NCI-H2171 treated with DMSO at 0.1 percent for 48 hours (cell line): ENCODE data around the gene IKZF5.

ENCODE experiments used
- DNase-seq: peaks from one replicate; lab custom pipeline; 2025; lab: John Stamatoyannopoulos, UW

The IKZF5 gene

DNA sequence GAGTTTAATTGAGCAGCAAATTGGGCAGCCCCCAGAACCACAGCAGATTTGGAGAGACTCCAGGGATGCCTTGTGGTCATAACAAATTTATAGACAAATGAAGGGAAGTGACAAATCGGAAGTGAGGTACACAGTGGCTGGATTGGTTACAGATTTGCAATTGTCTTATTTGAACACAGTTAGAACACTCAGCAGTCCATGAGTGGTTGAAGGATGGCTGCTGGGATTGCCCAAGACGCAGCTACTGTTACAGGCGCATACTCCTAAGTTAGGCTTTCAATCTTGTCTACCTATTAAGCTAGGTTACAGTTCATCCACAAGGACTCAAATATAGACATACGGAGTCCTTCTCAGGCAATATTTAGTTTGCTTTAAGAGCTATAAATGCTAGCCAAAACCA lies 7.6 kb upstream of the IKZF5 start:
- no peak for DNase-seq

DNA sequence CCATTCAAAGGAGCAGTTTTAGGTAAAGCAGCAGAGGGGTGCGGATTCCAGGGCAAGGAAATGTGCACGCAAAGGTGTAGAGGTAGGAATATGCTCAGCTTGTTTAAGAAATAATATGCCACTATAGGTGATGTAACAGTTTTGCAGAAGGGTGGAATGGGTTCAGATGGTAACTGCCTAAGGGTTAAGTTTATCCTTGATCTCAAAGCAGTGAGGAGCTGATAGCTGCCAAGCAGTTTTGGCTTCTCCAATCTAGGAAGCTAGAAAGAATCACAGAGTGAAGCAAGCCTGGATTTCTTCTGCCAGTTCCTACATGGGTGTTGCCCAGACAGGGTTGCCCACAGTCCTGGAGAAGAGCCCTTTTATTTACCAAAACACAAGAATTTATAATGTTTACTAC lies 6.2 kb upstream of the IKZF5 start:
- no peak for DNase-seq

DNA sequence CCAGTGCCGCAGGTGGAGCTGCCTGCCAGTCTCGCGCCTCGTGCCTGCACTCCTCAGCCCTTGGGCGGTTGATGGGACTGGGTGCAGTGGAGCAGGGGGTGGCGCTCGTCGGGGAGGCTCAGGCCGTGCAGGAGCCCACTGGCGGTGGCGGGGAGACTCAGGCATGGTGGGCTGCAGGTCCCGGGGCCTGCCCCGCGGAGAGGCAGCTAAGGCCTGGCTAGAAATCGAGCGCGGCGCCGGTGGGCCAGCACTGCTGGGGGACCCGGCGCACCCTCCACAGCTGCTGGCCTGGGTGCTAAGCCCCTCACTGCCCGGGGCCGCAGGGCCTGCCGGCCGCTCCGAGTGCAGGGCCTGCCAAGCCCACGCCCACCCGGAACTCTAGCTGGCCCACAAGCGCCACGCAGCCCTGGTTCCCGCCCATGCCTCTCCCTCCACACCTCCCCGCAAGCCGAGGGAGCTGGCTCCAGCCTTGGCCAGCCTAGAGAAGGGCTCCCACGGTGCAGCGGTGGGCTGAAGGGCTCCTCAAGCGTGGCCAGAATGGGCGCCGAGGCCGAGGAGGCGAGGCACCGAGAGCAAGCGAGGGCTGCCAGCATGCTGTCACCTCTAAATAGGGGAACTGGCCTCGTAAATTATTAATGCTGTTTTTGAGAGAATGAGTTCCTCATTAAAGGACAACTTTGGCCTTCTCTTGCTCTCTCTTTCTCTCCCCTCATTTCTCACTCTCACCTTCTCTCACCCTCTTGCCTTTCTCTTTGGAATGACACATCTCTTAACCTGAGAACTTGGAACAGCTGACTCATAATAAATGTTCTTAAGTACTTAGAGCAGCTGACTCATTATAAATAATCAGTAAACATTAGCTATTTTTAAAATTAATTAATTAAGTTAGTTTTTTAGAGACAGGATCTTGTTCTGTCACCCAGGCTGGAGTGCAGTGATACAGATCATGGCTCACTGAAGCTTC lies 5.1 kb upstream of the IKZF5 start:
- no peak for DNase-seq

DNA sequence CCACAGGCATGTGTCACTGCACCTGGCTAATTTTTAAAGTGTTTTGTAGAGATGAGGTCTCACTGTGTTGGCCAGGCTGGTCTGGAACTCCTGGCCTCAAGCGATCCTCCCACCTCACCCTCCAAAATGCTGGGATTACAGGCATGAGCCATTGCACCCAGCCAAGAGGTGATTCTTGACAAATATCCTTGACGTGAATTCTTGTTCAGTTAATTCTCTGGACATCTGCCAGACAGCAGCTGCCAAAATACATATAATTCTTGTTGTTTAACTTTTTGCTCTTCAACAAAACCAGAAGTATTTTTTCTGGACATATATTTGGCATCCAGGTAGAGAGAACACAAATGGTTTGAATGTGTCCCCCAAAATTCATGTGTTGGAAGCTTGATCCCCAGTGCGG lies 3.4 kb upstream of the IKZF5 start:
- no peak for DNase-seq

DNA sequence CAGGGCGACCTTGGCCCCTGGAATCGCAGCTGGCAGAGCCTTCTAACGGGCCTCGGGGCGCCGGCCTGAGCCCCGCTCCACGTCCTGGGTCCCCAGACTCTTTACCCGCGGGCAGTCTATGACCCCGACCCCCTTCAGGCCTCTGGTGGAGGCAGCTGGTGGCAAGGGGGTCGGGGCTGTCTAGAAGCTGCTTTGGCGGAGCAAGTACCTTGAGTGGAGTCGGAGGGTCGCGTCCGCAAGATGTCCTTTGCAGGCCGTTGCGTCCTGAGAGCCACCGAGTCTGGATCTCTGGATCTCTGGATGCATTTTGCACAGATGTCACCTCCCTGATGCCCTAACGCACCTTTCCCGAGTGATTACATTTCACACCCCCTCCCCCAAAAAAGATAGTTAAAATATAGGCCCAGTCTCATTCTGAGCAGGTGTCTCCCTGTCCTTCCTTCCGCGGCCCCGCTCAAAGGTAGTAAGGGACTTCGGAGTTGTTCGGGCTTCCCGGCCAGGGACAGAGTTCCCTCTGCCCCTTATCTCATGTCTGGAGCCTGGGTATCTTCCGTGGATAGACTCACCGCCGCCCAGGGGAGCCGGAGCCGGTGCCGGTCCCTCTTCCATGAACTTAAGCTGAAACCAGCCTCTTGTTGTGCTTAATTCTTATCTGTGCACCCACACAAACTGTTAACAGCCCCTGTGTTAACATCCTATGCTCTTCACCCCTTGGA lies 668 bp upstream of the IKZF5 start:
- DNase-seq = peak; percentile 8

DNA sequence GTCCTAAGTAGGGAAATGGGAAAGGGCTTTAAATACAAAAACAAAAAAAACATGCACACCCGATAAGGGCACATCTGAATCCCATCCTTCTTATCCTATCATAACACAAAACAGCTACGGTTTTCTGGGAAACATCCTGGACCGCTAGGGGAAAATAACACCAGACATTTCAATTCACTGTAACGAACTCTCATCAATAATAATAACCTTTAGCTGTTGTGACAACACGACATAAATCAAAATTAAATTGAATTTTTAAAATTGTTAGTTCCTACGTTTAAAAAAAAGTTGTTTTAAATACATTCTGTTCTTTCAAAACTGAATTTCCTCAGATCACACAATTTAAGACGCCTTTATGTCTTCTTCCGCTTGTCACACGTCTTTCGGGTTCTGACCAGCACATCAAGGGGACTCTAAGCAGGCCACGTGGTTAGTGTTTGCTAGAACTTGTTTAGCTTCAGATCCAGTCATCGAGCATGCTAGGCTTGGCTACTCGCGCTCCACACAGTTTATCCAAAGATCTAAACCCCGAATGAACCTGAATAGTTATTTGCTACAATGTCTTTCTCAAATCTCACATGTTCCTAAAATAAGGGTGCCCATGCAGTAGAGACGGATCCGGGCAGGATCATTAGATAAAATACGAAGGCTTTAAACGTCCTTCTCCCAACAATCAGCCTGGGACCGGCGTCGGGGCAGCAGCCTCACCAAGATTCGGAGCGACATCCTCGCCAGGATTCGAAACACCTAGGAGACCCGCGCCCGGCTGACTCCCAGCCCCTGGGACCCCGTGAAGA lies 839 bp downstream of the IKZF5 start:
- peak; percentile 7 for DNase-seq

DNA sequence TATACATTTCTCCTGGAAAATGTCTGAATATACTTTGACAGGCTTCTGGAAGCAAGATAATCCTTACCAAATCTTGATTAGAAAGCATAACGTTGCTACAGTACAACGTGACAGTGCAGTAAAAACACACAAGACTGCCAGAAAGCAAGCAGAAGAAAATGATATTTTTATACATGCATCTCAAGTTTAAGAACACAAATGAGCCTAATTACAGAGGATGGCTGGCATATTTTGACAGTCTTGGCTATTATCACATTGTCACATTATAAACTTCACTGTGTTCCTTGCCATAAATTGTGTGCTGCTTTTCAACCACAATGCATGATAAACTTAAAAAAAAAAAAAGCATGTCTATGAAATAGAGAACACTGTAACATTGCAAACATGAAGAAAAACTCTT lies 4.3 kb downstream of the IKZF5 start:
- no peak for DNase-seq

DNA sequence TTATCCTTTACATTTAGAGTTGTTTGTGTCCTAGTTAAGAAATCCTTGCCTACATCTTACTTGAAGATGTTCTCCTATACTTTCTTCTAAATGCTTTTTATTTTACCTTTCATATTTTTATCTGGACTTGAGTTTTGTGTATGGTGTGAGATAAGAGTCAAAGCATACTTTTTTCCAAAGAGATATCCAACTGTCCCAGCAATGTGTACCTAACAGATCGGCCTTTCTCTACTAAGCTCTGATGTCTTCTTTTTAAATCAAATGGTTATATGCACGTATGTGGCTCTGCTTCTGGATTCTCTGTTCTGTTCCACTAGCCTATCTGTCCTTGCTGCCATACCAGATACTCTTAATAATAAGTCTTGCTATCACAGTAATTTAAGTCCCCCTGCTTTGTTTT lies 7.2 kb downstream of the IKZF5 start:
- DNase-seq = no peak

DNA sequence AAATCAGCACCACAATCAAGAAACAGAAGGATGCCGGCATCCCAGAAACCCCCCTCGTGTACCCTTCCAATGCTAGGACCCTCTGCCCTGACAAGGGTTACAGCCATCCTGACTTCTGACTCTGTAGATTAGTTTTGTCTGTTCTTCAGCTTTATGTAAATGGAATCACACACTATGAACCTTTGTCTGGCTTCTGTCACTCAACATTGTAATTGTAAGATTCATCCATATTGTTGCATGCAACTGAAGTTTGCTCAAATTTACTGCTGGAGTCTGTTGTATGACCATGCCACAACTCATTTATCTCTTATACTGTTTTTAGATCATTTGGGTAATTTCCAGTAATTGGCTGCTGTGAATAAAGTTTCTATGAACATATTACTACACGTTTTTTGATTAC lies 8.4 kb downstream of the IKZF5 start:
- DNase-seq = no peak

DNA sequence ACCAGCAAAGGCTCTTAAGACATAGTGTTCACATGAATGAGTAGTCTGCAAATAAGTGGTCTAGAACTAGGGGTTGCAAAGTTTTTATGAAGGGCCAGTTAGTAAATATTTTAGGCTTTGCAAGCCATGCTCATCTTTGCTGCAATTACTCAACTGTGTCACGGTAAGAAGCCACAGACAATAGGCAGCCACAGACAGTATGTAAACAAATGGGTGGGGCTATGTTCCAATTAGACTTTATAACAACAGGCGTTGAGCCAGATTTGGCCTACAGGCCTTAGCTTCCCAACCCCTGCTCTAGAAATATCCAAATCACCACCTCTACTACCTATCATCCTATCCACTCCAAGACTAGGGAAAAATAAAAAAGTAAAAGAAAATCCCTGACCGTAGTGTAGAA lies 9.2 kb downstream of the IKZF5 start:
- DNase-seq = no peak

DNA sequence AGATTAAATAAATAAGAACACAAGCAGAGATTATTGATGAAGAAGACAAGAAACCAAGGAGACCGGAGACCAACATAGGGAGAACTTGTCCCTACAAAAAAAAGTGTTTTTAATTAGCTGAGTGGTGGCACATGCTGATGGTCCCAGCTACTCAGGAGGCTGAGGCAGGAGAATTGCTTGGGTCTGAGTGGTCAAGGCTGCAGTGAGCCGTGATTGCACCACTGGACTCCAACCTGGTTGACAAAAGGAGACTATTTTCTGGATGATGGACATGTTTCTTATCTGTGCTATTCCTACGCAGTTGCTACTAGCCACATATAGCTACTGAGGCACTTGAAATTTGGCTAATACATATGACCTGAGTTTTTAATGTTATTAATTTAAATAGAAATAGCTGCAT lies 9.7 kb downstream of the IKZF5 start:
- DNase-seq = no peak

DNA sequence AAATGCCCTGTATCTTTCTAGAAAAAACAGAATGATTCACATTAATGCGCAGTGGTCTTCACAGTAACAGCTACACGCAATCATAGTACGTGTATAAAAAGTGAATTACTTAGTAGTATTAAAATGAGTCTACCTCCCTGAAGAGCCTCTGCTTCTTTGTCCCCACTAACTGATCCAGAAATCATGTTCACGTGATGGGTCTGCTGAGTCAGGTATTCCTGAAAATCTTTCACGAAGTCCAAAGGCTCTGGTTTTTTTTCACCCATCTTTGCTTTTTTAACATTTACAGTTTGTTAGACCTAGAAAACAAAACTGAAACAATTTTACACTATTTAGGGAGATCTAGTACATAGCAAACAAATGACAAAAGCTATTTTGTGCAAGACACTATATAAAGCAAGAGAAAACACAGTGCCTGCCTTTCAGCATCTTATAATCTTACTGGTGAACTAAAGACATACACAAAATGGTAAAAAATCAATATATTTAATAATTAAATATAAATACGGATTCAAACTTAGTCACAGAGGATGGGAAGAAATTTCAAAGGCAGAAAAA lies 10.2 kb downstream of the IKZF5 start:
- no peak for DNase-seq

DNA sequence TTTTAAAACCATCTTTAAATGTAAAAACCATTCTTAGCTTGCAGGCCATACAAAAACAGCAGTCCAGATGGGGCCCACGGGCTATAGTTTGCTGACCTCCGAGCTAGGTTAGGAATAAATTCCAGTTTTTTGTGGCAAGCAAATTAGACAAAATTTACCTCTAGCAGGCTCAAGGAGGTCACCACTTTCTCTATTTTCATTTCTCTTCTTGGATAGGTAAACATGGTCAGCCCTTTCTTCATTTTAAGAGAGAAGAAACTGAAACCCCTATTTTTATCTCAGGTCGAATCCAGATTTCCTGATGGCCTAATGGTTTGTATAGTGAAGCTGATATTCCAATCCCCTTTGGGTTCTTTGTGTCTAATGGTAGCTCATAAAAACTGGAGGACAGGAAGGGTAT lies 10.7 kb downstream of the IKZF5 start:
- no peak for DNase-seq

DNA sequence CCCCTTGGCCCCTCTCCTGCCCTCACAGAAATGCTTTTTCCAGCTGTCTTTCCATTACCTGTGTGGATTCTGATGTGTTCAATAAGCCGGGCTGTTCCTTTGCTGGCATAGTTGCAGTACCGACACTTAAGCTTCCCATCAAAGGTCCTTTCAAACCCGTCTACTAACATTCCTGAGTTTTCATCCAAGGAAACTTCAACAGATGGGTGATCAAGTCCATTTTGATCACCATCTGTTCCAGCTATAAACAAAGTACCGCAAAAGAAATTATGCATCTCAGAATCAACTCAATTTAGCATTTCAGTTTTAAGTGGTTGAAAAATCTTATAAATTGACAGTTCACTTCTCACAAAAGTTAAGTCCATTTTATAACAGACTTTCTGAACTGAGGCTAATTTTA lies 12.7 kb downstream of the IKZF5 start:
- peak; percentile 28 for DNase-seq

DNA sequence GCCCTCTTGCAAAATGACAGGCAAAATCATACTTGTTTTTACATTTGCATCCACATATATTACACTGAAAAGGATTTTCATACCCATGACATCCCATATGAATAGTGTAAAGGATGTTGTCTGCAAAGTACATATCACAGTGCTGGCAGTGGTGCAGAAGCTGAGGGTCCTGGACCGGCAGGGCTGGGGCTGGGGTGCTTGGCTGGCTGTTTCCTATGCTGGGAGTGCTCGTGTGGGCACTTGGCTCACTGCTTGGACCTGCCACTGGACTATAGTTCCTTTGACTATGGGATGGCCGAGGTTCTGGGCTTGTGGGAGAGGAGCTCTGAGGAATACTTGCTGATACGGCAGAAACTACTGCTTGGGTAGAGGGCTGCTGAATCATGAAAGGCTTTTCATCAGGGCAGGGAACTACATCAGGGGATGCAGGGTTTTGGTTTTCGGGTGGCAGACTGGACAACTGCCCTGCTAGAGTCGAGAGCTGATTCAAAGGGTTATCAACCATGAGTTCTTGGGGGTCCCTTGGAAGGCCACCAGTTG lies 14.7 kb downstream of the IKZF5 start:
- DNase-seq = no peak

DNA sequence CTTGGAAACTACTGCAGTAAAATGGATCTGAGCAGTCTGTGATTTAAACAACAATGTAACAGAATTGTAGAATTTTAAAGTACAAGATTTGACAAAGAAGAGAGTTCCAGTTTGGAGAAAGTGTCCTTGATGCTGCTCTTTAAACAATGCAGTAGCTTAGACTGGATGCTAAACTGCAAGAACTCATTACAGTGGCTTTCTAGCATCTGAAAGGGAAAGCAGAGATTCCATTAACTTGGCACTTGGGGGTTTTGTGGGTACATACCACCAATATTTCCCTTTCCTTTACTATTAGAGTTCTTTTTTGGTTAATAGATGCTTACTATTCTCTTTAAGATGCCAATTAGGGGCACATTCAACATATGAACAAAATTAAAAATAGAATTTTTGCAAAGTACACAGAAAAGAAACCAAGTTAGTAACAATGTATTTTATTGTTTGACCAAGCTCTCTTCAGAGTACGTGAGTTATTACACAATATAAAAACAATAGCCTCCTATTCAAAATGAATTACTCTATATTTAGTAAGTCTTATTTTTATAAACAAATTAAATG lies 16.5 kb downstream of the IKZF5 start:
- no peak for DNase-seq

DNA sequence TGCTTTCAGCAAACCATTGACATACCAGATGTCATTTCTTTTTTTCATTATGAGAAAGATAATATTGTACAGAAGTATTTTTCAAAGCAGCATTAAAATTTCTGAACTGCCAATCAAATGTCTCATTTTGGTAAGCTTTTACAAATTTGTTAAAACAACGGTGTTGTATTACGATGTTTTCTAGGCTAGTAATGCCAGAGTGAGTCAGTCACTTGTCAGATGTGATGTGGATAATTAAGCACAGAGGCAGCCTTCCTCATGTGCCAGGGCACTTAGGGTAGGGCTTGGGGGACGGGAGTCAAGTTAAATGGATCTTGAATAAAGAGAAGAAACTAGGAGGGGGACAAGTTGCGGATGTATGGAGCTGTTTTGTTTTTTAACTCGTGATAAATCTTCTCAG lies 18.3 kb downstream of the IKZF5 start:
- peak; percentile 15 for DNase-seq

DNA sequence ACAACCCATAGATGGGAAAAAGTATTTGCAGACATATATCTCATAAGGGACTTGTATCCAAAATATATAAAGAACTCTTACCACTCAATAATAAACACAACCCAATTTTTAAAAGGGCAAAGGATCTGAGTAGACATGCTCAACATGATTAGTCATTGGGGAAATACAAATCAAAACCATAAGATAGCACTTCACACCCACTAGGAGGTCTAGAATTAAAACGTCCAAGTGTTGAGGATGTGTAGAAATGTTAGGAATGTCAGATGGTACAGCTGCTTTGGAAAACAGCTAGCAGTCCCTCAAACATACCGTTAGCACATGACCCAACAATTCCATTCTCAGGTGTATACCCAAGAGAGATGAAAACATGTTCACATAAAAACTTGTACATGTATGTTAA lies 20.1 kb downstream of the IKZF5 start:
- DNase-seq = no peak

DNA sequence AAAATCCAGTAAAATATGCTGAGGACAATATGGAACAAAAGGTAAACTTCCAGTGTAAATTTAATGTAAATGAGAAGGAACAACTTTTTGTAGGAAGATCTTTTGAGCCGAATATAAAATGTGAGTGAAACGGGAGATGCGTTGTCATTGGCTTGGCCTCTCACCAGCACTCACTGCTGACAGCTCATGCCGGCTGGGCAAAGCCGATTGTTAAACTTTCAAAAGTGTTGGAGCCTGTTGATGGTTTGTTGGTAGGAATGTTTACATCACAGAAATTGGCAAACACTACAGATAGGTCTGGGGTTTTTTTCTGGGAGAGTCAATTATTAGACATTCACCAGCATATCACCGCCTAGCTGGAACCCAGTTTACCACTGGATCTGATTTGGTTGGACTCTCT lies 22.3 kb downstream of the IKZF5 start:
- DNase-seq = no peak

DNA sequence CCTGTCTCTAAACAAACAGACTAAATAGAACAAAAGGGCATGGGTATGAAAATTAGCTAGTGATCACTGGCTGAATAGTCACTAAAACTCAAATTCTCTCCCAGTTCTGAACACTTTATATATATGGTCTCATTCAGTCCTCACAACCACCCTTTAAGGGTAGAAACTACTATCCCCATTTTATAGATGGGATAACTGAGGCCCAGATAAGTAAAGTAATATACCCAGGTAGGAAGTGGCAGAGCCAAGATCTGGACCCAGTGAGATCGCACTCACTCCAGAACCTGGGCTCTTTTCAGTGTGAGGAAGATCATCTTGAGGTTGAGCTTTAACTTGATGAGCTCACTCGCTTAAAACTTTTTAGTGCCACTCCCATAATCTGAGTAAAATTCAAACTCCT lies 23.9 kb downstream of the IKZF5 start:
- DNase-seq = no peak

DNA sequence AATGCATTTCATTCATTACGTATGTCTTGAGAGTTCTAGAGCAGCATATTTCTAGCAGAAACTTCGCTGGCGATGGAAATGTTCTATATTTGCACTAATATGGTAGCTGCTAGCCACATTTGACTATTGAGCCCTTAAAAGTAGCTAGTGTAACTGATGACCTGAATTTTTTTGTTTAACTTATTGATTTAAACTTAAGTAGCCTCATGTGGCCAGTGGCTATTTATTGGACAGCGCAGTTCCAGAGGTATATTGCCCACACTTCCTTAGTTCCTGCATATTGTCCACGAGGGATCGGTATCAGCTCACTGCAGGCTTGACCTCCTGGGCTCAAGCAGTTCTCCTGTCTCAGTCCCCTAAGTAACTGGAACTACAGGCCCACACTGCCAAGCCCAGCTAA lies 24.7 kb downstream of the IKZF5 start:
- no peak for DNase-seq

DNA sequence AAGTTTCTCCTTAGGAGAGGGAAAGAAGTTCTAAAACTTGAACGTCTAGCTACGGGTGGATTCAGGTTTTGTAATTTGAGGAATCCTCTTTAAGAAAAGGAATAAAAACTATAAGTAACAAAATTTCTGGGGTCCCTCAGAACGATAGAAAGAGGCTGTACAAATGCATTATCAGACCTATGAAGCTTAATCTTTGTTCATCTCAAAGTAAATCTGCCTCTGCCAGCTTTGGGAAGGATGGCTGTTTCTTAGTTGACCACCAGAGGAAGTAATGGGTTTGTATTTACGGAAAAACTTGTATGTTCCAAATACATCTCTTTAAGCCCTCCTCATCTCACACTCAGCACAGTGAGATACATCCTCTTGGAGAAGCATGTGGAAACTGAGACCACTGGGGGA lies 27.5 kb downstream of the IKZF5 start:
- DNase-seq = no peak
